ENCODE measurements around the gene PLEKHF1.

DNA sequence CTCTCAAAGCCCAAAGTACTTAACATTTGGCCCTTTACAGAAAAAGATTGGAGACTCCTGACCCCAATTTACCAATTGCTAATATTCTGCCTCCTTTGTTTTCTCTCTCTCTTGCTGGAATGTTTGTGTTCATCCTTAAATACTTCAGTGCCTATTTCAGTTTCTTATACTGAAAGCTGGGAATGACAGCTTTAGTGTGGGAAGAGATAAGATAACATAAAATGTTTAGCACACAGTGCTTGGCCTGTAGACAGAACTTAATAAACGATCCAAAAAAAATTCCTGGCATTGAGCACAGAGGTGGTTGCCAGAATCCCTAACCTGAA is 3.0 kb upstream of the PLEKHF1 start:
- TF ChIP-seq POLR2A (IDR thresholded peaks at IDR 0.05): no peak
- TF ChIP-seq, protein P1, sequence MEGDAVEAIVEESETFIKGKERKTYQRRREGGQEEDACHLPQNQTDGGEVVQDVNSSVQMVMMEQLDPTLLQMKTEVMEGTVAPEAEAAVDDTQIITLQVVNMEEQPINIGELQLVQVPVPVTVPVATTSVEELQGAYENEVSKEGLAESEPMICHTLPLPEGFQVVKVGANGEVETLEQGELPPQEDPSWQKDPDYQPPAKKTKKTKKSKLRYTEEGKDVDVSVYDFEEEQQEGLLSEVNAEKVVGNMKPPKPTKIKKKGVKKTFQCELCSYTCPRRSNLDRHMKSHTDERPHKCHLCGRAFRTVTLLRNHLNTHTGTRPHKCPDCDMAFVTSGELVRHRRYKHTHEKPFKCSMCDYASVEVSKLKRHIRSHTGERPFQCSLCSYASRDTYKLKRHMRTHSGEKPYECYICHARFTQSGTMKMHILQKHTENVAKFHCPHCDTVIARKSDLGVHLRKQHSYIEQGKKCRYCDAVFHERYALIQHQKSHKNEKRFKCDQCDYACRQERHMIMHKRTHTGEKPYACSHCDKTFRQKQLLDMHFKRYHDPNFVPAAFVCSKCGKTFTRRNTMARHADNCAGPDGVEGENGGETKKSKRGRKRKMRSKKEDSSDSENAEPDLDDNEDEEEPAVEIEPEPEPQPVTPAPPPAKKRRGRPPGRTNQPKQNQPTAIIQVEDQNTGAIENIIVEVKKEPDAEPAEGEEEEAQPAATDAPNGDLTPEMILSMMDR (IDR thresholded peaks at IDR 0.05): no peak
